ENCODE data around the gene ITGA8. TPM values are rescaled to one million over a fixed set of nuclear protein-coding genes. Genes with fewer than 3 reads are reported as not detected.
"Not testable (repeated sequence)": the region's sequence is repeated elsewhere in the genome, so short reads cannot be mapped to it uniquely, and the experiment has no call there.

ITGA8 gene
- total and polyA plus RNA-seq, 9 of the 15 experiments (the other 6 are each of a cell fraction or from before 2014, with no cell fraction given) = 0.01 to 0.07 (median 0.04) TPM; not detected in 5

GRCh38 chr10:15539262-15539661 lies 180.5 kb downstream of the ITGA8 start:
- BruUV-seq (replicated peaks) = no TSS peak
- POLR2A ChIA-PET = no interaction called here
- H3K79me2 ChIP-seq (ENCODE audit: control insufficient read depth, insufficient read depth, low read length) = no peaks in the 10 kb centered on the region
- H3K9me3 ChIP-seq (replicated peaks; ENCODE audit: control insufficient read depth, insufficient read depth, low read depth, low read length) = no peaks in the 10 kb centered on the region; the same call in 1 of the 2 replicates
- no peaks in the 10 kb centered on the region for H3K9me1 ChIP-seq (ENCODE audit: control insufficient read depth, insufficient read depth, low read length)
- in situ Hi-C loops (cut with MboI) (no loop called here), intact Hi-C loops (cut with micrococcal nuclease) (no loop called here)
- no peaks in the 10 kb centered on the region for H3K36me3 ChIP-seq (ENCODE audit: control insufficient read depth, insufficient read depth, low read length)
- ATAC-seq = no peak
- peaks cover 2 to 5% of the 10 kb centered on the region in 2 experiments; a peak in 3 of 5 replicates for H3K27me3 ChIP-seq (ENCODE audit: control insufficient read depth in 2 of 2, insufficient read depth in 2 of 2, low read length in 2 of 2)
- WGBS (ENCODE audit: insufficient coverage, low coverage, missing lambda C conversion rate) = 13% methylated on average over 1 of the region's 1 CpG
- H3K4me1 ChIP-seq (replicated peaks in 1 of 2; ENCODE audit: control insufficient read depth in 2 of 2, insufficient read depth in 2 of 2, low read length in 2 of 2) = peaks cover 0 to 6% of the 10 kb centered on the region in 2 experiments; a peak in 1 of 5 replicates
- CTCF ChIA-PET (ENCODE audit: low intra/inter-chr PET ratio) = no interaction called here
- no peak for TF ChIP-seq POLR2A (conservative IDR thresholded peaks at IDR 0.05)
- peak; percentile 13 for TF ChIP-seq MEIS2 (IDR thresholded peaks at IDR 0.05; ENCODE audit: partially characterized antibody)
- no peak overlapping the region for H3K4me2 ChIP-seq (ENCODE audit: insufficient read depth, low read length)
- no peak for FAIRE-seq
- H3K9ac ChIP-seq (ENCODE audit: insufficient read depth in 1 of 2, low read depth in 2 of 2, low read length in 2 of 2) = no peak overlapping the region
- H3K27ac ChIP-seq (ENCODE audit: extremely low read depth, low read depth, low read length) = no peak overlapping the region
- no peaks in the 10 kb centered on the region for H4K20me1 ChIP-seq (replicated peaks; ENCODE audit: control insufficient read depth, insufficient read depth, low read length)
- DNase-seq (ENCODE audit: extremely low read depth in 1 of 4, low spot score in 3 of 4) = no peak
- no peak overlapping the region for H3K4me3 ChIP-seq
- no peak overlapping the region for H2AFZ ChIP-seq (ENCODE audit: low read depth, low read length)

- H3K4me1 ChIP-seq (replicated peaks in 1 of 2; ENCODE audit: control insufficient read depth in 2 of 2, insufficient read depth in 2 of 2, low read length in 2 of 2); H3K79me2 ChIP-seq (ENCODE audit: control insufficient read depth, insufficient read depth, low read length); H3K9me3 ChIP-seq (replicated peaks; ENCODE audit: control insufficient read depth, insufficient read depth, low read depth, low read length); H3K36me3 ChIP-seq (ENCODE audit: control insufficient read depth, insufficient read depth, low read length); H4K20me1 ChIP-seq (replicated peaks; ENCODE audit: control insufficient read depth, insufficient read depth, low read length); H3K27me3 ChIP-seq (ENCODE audit: control insufficient read depth in 2 of 2, insufficient read depth in 2 of 2, low read length in 2 of 2); H3K9me1 ChIP-seq (ENCODE audit: control insufficient read depth, insufficient read depth, low read length); H3K27ac ChIP-seq (ENCODE audit: extremely low read depth, low read depth, low read length); BruUV-seq (replicated peaks); CTCF ChIA-PET (ENCODE audit: low intra/inter-chr PET ratio); H3K4me3 ChIP-seq; H3K9ac ChIP-seq (ENCODE audit: insufficient read depth in 1 of 2, low read depth in 2 of 2, low read length in 2 of 2); in situ Hi-C loops (cut with MboI); H2AFZ ChIP-seq (ENCODE audit: low read depth, low read length); ATAC-seq; POLR2A ChIA-PET; FAIRE-seq; intact Hi-C loops (cut with micrococcal nuclease); H3K4me2 ChIP-seq (ENCODE audit: insufficient read depth, low read length); DNase-seq (ENCODE audit: extremely low read depth in 1 of 4, low spot score in 3 of 4): not testable (repeated sequence)
- 72% methylated on average over 16 of the region's 31 CpGs for WGBS (ENCODE audit: insufficient coverage, low coverage, missing lambda C conversion rate)
Measured at GRCh38 chr10:15534928-15535538, 184.7 kb downstream of the ITGA8 start.
